OCI-LY1 (cell line): ENCODE data around the gene ARHGAP6.
"Not testable (repeated sequence)": the region's sequence is repeated elsewhere in the genome, so short reads cannot be mapped to it uniquely, and the experiment has no call there.

Experiments used
- H2AFZ ChIP-seq: fragments of 200-600 bp; sonication (generic), shearing (Covaris generic); 2 replicates; pipeline ENCODE4 v1.6.0; 2014; ENCODE audit warnings: antibody characterized with exemption, mild to moderate bottlenecking, low read length
- H3F3A ChIP-seq: fragments of 200-600 bp; sonication (generic), shearing (Covaris generic); 2 replicates; pipeline ENCODE4 v1.6.0; 2014; ENCODE audit warnings: mild to moderate bottlenecking, antibody characterized with exemption, low read length, moderate library complexity; ENCODE audit not compliant: insufficient read depth
- H3K27ac ChIP-seq: fragments of 200-600 bp; sonication (generic); 2 replicates; pipeline ENCODE4 v1.5.1; 2014; ENCODE audit warnings: low read length, mixed run types, mild to moderate bottlenecking, low read depth; ENCODE audit not compliant: poor library complexity, severe bottlenecking
- H3K27me3 ChIP-seq: fragments of 200-600 bp; sonication (generic); 2 replicates; pipeline ENCODE4 v1.6.0; 2014; ENCODE audit warnings: antibody characterized with exemption, mild to moderate bottlenecking, low read length, moderate library complexity; ENCODE audit not compliant: insufficient read depth
- H3K36me3 ChIP-seq: fragments of 200-600 bp; sonication (generic); 2 replicates; pipeline ENCODE4 v1.6.1; 2014; ENCODE audit warnings: mild to moderate bottlenecking, antibody characterized with exemption, low read length, moderate library complexity, mixed read lengths; ENCODE audit not compliant: insufficient read depth
- H3K4me1 ChIP-seq: fragments of 200-600 bp; sonication (generic); 2 replicates; pipeline ENCODE4 v1.5.1; 2014; ENCODE audit warnings: mild to moderate bottlenecking, low read length, moderate library complexity; ENCODE audit not compliant: insufficient read depth, severe bottlenecking
- H3K4me2 ChIP-seq: fragments of 200-600 bp; sonication (generic), shearing (Covaris generic); 2 replicates; pipeline ENCODE4 v1.6.1; 2014; ENCODE audit warnings: low read length
- H3K4me3 ChIP-seq: fragments of 200-600 bp; sonication (generic); 2 replicates; pipeline ENCODE4 v1.5.1; 2014; ENCODE audit warnings: low read length, low read depth, mild to moderate bottlenecking, mixed read lengths; ENCODE audit not compliant: poor library complexity, severe bottlenecking
- H3K79me2 ChIP-seq: fragments of 200-600 bp; shearing (Covaris generic); 2 replicates; pipeline ENCODE4 v1.6.1; 2016; ENCODE audit warnings: mixed run types, low read length, mixed read lengths; ENCODE audit not compliant: insufficient read depth
- H3K9ac ChIP-seq: fragments of 200-600 bp; sonication (generic), shearing (Covaris generic); 2 replicates; pipeline ENCODE4 v1.6.1; 2014; ENCODE audit warnings: mild to moderate bottlenecking, low read length, mixed read lengths
- H3K9me2 ChIP-seq: fragments of 200-600 bp; sonication (generic), shearing (Covaris generic); 2 replicates; pipeline ENCODE4 v1.6.1; 2014; ENCODE audit warnings: low read depth, mild to moderate bottlenecking, low read length, mixed read lengths
- H3K9me3 ChIP-seq: fragments of 200-600 bp; shearing (Covaris generic); 2 replicates; pipeline ENCODE4 v1.6.1; 2014; ENCODE audit warnings: low read length, mixed read lengths
- H4K20me1 ChIP-seq: fragments of 200-600 bp; sonication (generic), shearing (Covaris generic); 2 replicates; pipeline ENCODE4 v1.6.0; 2016; ENCODE audit warnings: mild to moderate bottlenecking, low read length; ENCODE audit not compliant: insufficient read depth
- EZH2 ChIP-seq: fragments of 200-600 bp; sonication (generic), shearing (Covaris generic); IDR thresholded peaks from 2 replicates; pipeline ENCODE4 v1.8.0; 2017; ENCODE audit warnings: borderline replicate concordance, mixed run types, mild to moderate bottlenecking, antibody characterized with exemption, low read length, moderate library complexity, mixed read lengths
- TF ChIP-seq, protein P1 (sequence below): fragments of 200-600 bp; sonication (generic), shearing (Covaris generic); IDR thresholded peaks from 2 replicates; pipeline ENCODE4 v1.5.1; 2017; ENCODE audit warnings: mild to moderate bottlenecking, antibody characterized with exemption, low read length, moderate library complexity, mixed read lengths

ARHGAP6 gene

DNA sequence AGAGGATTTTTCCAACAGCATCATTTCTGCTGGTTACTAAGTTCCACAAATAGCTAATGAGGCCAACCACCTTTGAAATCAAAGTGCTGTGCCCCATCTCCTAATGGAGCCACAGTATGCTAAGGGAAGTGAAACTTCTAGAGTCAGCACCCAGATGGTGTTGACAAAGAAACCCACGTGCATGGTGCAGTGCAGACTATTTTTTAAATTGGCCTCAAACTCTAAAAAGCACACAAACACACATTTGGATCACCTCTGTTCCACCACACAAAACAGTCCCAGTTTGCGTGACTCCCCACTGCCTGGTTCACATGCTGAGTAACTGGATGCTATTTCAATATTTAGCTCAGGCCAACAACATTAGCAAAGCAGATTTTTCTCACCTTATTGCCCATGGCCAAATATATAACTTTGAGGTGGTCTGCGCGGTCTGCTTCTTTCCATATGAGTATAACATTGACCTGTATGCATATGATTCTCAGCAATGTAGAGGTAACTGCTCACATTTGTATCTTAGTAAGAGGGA is 302.6 kb downstream of the ARHGAP6 start:
- no peaks in the 10 kb centered on the region for H3K9me3 ChIP-seq
- no peak overlapping the region for H3K9ac ChIP-seq
- no peaks in the 10 kb centered on the region for H3K36me3 ChIP-seq
- H3K27ac ChIP-seq = peak overlapping the region; percentile 97
- H4K20me1 ChIP-seq = no peaks in the 10 kb centered on the region
- no peaks in the 10 kb centered on the region for H3K27me3 ChIP-seq
- H3K9me2 ChIP-seq = no peaks in the 10 kb centered on the region
- H3K4me2 ChIP-seq = peak overlapping the region; percentile 36; the same call in 1 of the 2 replicates
- H3K4me1 ChIP-seq = peaks cover 12% of the 10 kb centered on the region
- no peak overlapping the region for H2AFZ ChIP-seq
- H3F3A ChIP-seq = no peaks in the 10 kb centered on the region
- TF ChIP-seq, protein P1, sequence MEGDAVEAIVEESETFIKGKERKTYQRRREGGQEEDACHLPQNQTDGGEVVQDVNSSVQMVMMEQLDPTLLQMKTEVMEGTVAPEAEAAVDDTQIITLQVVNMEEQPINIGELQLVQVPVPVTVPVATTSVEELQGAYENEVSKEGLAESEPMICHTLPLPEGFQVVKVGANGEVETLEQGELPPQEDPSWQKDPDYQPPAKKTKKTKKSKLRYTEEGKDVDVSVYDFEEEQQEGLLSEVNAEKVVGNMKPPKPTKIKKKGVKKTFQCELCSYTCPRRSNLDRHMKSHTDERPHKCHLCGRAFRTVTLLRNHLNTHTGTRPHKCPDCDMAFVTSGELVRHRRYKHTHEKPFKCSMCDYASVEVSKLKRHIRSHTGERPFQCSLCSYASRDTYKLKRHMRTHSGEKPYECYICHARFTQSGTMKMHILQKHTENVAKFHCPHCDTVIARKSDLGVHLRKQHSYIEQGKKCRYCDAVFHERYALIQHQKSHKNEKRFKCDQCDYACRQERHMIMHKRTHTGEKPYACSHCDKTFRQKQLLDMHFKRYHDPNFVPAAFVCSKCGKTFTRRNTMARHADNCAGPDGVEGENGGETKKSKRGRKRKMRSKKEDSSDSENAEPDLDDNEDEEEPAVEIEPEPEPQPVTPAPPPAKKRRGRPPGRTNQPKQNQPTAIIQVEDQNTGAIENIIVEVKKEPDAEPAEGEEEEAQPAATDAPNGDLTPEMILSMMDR = no peak
- no peak for TF ChIP-seq EZH2
- H3K79me2 ChIP-seq = no peaks in the 10 kb centered on the region
- no peak overlapping the region for H3K4me3 ChIP-seq

DNA sequence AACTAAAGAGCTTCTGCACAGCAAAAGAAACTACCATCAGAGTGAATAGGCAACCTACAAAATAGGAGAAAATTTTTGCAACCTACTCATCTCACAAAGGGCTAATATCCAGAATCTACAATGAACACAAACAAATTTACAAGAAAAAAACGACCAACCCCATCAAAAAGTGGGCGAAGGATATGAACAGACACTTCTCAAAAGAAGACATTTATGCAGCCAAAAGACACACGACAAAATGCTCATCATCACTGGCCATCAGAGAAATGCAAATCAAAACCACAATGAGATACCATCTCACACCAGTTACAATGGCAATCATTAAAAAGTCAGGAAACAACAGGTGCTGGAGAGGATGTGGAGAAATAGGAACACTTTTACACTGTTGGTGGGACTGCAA is 304.1 kb downstream of the ARHGAP6 start:
- not testable (repeated sequence) for H3K9me3 ChIP-seq, H3K9ac ChIP-seq

DNA sequence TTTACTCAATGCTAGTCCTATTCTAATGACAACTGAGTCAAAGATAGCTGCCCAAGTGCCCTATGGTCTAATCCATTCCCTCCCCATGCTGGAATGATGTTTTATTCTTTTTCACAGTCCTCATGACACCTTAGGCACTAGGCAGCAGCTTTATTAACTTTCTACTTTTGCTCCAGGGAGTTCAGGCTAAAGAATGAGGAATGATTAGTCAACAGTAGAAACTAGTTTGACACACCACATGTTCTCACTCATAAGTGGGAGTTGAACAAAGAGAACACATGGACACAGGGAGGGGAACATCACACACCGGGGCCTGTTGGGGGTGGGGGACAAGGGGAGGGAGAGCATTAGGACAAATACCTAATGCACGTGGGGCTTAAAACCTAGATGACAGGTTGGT is 309.8 kb downstream of the ARHGAP6 start:
- not testable (repeated sequence) for H3K9me3 ChIP-seq, H3K9ac ChIP-seq, H3K27me3 ChIP-seq, H3K4me3 ChIP-seq, H2AFZ ChIP-seq, H4K20me1 ChIP-seq, H3K4me1 ChIP-seq, H3K36me3 ChIP-seq, H3K4me2 ChIP-seq, H3F3A ChIP-seq, H3K9me2 ChIP-seq, H3K79me2 ChIP-seq, H3K27ac ChIP-seq

More for the DNA sequence above, 304.1 kb downstream of the ARHGAP6 start:
- H3K4me2 ChIP-seq, H3K9me2 ChIP-seq, H3K27ac ChIP-seq, H4K20me1 ChIP-seq, H3K4me3 ChIP-seq, H3K79me2 ChIP-seq, H3F3A ChIP-seq, H2AFZ ChIP-seq, H3K36me3 ChIP-seq, H3K27me3 ChIP-seq: not testable (repeated sequence)
- peaks cover 12% of the 10 kb centered on the region for H3K4me1 ChIP-seq

DNA sequence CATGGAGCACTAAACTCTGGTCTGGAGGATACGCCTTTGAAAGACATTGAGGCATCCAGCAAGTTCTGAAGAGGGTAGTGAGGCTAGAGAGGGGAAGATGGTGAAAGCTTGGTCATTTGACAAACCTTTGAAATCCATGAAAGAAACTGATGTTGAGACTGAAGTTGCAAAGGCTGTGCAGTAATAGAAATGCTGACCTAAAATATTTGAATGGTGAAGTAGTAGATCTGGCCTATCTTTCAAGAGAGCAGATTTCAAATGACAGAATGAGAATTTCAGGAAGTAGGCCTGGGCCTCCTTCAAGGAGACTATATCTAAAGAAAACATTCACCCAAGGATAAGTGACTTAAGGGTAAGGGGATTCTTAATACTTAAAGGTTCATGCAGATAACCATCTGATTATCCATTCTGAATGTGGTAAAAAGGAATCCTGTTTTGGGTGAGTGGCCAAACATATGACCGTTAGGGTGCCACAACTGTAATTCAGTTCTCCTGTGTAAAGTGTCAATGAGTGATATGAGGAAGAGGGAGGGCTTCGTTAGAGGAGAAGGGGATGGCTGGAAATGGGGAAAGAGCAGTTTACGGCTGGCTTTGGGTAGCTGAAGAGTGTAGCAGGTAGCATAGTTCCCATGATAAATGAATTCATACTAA is 310.3 kb downstream of the ARHGAP6 start:
- Histone ChIP-seq H3K4me3 (no peak overlapping the region), H3K27me3 (no peaks in the 10 kb centered on the region), H3K9me3 (no peaks in the 10 kb centered on the region), H4K20me1 (no peaks in the 10 kb centered on the region), H3K4me2 (no peak overlapping the region), H3K9me2 (no peaks in the 10 kb centered on the region), H2AFZ (no peak overlapping the region), H3K9ac (no peak overlapping the region), H3K4me1 (peaks cover 13% of the 10 kb centered on the region), H3K79me2 (no peaks in the 10 kb centered on the region), H3F3A (no peaks in the 10 kb centered on the region), H3K27ac (no peak overlapping the region), H3K36me3 (no peaks in the 10 kb centered on the region)
- no peak for TF ChIP-seq EZH2
- TF ChIP-seq, protein P1 = no peak
